ENCODE results near the gene FTO.

Gene FTO

GRCh38 chr16:54150861-54151260 is 446.9 kb downstream of the FTO start:
- H3K79me2 ChIP-seq (ENCODE audit: insufficient read depth, low read depth), result no peaks in the 10 kb centered on the region
- no peak overlapping the region for H2AFZ ChIP-seq (ENCODE audit: low read depth)
- H3K4me3 ChIP-seq (IDR thresholded peaks at IDR 0.05; ENCODE audit: insufficient read depth, low read depth, low read length), result no peak overlapping the region
- no peaks in the 10 kb centered on the region for H3K4me1 ChIP-seq (ENCODE audit: low read depth, poor library complexity, severe bottlenecking)
- no peaks in the 10 kb centered on the region for H3K36me3 ChIP-seq (ENCODE audit: insufficient read depth)
- H4K20me1 ChIP-seq (ENCODE audit: insufficient read depth), result no peaks in the 10 kb centered on the region
- H3K9ac ChIP-seq, result no peak overlapping the region
- no peak overlapping the region for H3K4me2 ChIP-seq
- TF ChIP-seq CTCF (conservative IDR thresholded peaks at IDR 0.05; ENCODE audit: low read depth, low read length), result no peak
- no peaks in the 10 kb centered on the region for H3K27me3 ChIP-seq (ENCODE audit: insufficient read depth, low read depth)
- H3K27ac ChIP-seq, result no peak overlapping the region

GRCh38 chr16:54152362-54153239 is 448.6 kb downstream of the FTO start:
- no peaks in the 10 kb centered on the region for H3K27me3 ChIP-seq (ENCODE audit: insufficient read depth, low read depth)
- no peak overlapping the region for H2AFZ ChIP-seq (ENCODE audit: low read depth)
- no peak overlapping the region for H3K4me3 ChIP-seq (IDR thresholded peaks at IDR 0.05; ENCODE audit: insufficient read depth, low read depth, low read length)
- H3K4me1 ChIP-seq (ENCODE audit: low read depth, poor library complexity, severe bottlenecking), result no peaks in the 10 kb centered on the region
- no peaks in the 10 kb centered on the region for H3K79me2 ChIP-seq (ENCODE audit: insufficient read depth, low read depth)
- no peak overlapping the region for H3K27ac ChIP-seq
- H3K36me3 ChIP-seq (ENCODE audit: insufficient read depth), result no peaks in the 10 kb centered on the region
- no peaks in the 10 kb centered on the region for H4K20me1 ChIP-seq (ENCODE audit: insufficient read depth)
- H3K4me2 ChIP-seq, result no peak overlapping the region
- H3K9ac ChIP-seq, result no peak overlapping the region
- TF ChIP-seq CTCF (conservative IDR thresholded peaks at IDR 0.05; ENCODE audit: low read depth, low read length), result no peak

- Histone ChIP-seq H3K79me2 (ENCODE audit: insufficient read depth, low read depth) (no peaks in the 10 kb centered on the region), H3K9ac (no peak overlapping the region), H4K20me1 (ENCODE audit: insufficient read depth) (no peaks in the 10 kb centered on the region), H3K36me3 (ENCODE audit: insufficient read depth) (no peaks in the 10 kb centered on the region), H3K27ac (no peak overlapping the region), H3K4me2 (no peak overlapping the region), H3K4me1 (ENCODE audit: low read depth, poor library complexity, severe bottlenecking) (no peaks in the 10 kb centered on the region), H2AFZ (ENCODE audit: low read depth) (no peak overlapping the region), H3K4me3 (IDR thresholded peaks at IDR 0.05; ENCODE audit: insufficient read depth, low read depth, low read length) (no peak overlapping the region), H3K27me3 (ENCODE audit: insufficient read depth, low read depth) (no peaks in the 10 kb centered on the region)
- TF ChIP-seq CTCF (conservative IDR thresholded peaks at IDR 0.05; ENCODE audit: low read depth, low read length), result no peak
Observed at GRCh38 chr16:54153240-54153934, 449.4 kb downstream of the FTO start.

- H3K4me3 ChIP-seq (IDR thresholded peaks at IDR 0.05; ENCODE audit: insufficient read depth, low read depth, low read length), result no peak overlapping the region
- H2AFZ ChIP-seq (ENCODE audit: low read depth), result no peak overlapping the region
- no peaks in the 10 kb centered on the region for H3K36me3 ChIP-seq (ENCODE audit: insufficient read depth)
- TF ChIP-seq CTCF (conservative IDR thresholded peaks at IDR 0.05; ENCODE audit: low read depth, low read length), result no peak
- no peaks in the 10 kb centered on the region for H3K27me3 ChIP-seq (ENCODE audit: insufficient read depth, low read depth)
- no peak overlapping the region for H3K4me2 ChIP-seq
- H3K9ac ChIP-seq, result no peak overlapping the region
- H4K20me1 ChIP-seq (ENCODE audit: insufficient read depth), result no peaks in the 10 kb centered on the region
- no peaks in the 10 kb centered on the region for H3K79me2 ChIP-seq (ENCODE audit: insufficient read depth, low read depth)
- H3K4me1 ChIP-seq (ENCODE audit: low read depth, poor library complexity, severe bottlenecking), result no peaks in the 10 kb centered on the region
- H3K27ac ChIP-seq, result no peak overlapping the region
Observed at GRCh38 chr16:54156349-54156748, 452.4 kb downstream of the FTO start.
